Measurements from ENCODE around the gene TOR2A. TPM values are rescaled to one million over a fixed set of nuclear protein-coding genes. Genes with fewer than 3 reads are reported as not detected.

TOR2A gene
- polyA plus RNA-seq, 3 donors = 57.4 to 63.8 (median 60.0) TPM

DNA sequence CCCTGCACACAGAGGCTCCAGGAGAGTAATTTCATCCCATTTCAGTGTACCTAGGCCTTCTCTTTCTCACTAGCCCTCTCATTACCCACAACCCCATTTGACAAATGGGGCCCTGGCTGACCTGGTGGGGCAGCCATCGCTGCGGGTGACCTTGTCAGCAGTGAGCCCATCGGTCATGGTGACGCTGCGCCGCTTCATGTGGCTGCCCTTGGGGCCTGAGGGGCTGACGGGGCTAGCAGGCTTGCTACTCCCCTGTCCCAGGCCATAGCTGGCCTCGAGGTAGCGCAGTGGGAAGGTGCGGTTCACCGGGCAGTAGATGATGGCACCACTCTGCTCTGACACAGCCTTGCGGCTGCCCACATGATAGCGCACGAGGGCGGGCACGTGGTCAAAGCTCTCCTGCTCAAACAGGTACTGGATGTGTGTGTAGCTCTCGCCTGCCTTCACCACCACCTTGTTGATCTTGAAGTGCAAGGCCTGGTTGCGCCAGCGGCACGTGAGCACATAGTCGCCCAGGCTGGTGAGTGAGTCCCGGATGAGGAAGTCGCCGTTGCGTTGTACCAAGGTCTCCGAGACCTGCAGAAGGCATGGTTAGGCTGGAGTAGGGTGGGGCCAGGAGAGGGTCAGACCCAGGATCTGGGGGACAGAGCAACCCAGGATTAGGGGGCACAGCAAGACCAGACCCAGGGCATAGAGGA, 14.1 kb upstream of the TOR2A start:
- no peaks in the 10 kb centered on the region for H3K4me1 Mint-ChIP-seq
- intact Hi-C loops (cut with micrococcal nuclease) = no loop called here
- no peaks in the 10 kb centered on the region for H3K27me3 ChIP-seq (ENCODE audit: control insufficient read depth in 2 of 2, insufficient read depth in 2 of 2, low read length in 2 of 2)
- WGBS (ENCODE audit: insufficient coverage) = 94% methylated on average over 26 of the region's 26 CpGs
- H3K27ac ChIP-seq (ENCODE audit: low read depth in 1 of 2, low read length in 2 of 2) = peak overlapping the region in 1 of 2 donors; percentile 20
- no peaks in the 10 kb centered on the region for H3K27me3 Mint-ChIP-seq (ENCODE audit: low read depth in 3 of 3)
- no peak overlapping the region for H3K4me3 Mint-ChIP-seq
- H3K36me3 Mint-ChIP-seq = peaks cover 76 to 96% of the 10 kb centered on the region in 2 donors
- no peak overlapping the region for H3K4me2 ChIP-seq (replicated peaks; ENCODE audit: extremely low read depth, low read length, poor library complexity, severe bottlenecking)
- peaks cover 37% of the 10 kb centered on the region for H3K79me2 ChIP-seq (ENCODE audit: insufficient read depth, low read length)
- H3K4me3 ChIP-seq (replicated peaks in 1 of 3; ENCODE audit: low read depth in 2 of 3, low read length in 3 of 3) = no peak overlapping the region
- H3K9me3 Mint-ChIP-seq = no peaks in the 10 kb centered on the region
- no peaks in the 10 kb centered on the region for H3K4me1 ChIP-seq (ENCODE audit: control insufficient read depth in 1 of 2, insufficient read depth in 2 of 2, low read length in 2 of 2)
- H3K27ac Mint-ChIP-seq = peak overlapping the region in 4 of 7 donors; percentile 21 to 56 (median 34)
- H3K36me3 ChIP-seq (replicated peaks in 1 of 2; ENCODE audit: control insufficient read depth in 1 of 2, insufficient read depth in 2 of 2, low read length in 2 of 2) = peaks cover 93 to 100% of the 10 kb centered on the region in 2 donors
- no peaks in the 10 kb centered on the region for H3K9me3 ChIP-seq (replicated peaks in 1 of 2; ENCODE audit: control insufficient read depth in 1 of 2, insufficient read depth in 1 of 2, low read length in 2 of 2)
- no peak overlapping the region for H3K9ac ChIP-seq (ENCODE audit: insufficient read depth, low read length, poor library complexity, severe bottlenecking)
- TF ChIP-seq CTCF (IDR thresholded peaks at IDR 0.05) = no peak
- peaks cover 99% of the 10 kb centered on the region for H4K20me1 ChIP-seq (ENCODE audit: insufficient read depth, low read length)
- H2AFZ ChIP-seq (ENCODE audit: insufficient read depth, low read depth, low read length, poor library complexity, severe bottlenecking) = no peak overlapping the region
- DNase-seq = no peak

DNA sequence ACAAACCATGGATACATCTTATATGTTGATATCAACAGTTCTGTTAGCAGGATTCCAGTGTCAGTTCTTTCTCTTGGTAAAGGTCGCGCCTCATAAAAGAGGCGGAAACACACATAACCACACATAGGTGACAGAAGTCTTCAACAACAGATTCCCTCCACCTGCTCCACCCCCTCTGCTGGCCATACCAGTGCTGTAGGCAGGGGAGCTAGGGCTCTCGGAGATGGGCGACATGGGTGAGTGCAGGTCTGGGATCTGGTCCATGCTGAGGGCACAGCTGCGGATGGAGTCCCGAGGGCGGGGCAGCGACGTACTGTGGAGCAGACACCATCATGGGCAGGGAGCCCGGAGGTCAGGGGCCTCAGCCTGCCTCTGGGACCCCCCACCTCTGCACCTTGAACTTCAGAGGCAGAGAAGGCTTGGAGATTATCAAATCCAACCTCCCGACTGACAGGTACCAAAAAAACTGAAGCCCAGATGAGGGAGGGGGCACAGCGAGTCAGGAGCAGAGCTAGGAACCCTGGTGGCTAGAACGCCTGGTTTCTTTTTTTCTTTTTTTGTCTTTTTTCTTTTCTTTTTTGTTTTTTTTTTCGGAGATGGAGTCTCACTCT, 12.0 kb upstream of the TOR2A start:
- peaks cover 98% of the 10 kb centered on the region for H4K20me1 ChIP-seq (ENCODE audit: insufficient read depth, low read length)
- H3K4me1 ChIP-seq (ENCODE audit: control insufficient read depth in 1 of 2, insufficient read depth in 2 of 2, low read length in 2 of 2) = no peaks in the 10 kb centered on the region
- peaks cover 79 to 97% of the 10 kb centered on the region in 2 donors for H3K36me3 Mint-ChIP-seq
- no peaks in the 10 kb centered on the region for H3K27me3 Mint-ChIP-seq (ENCODE audit: low read depth in 3 of 3)
- H3K4me1 Mint-ChIP-seq = no peaks in the 10 kb centered on the region
- no peak for DNase-seq
- H3K4me2 ChIP-seq (replicated peaks; ENCODE audit: extremely low read depth, low read length, poor library complexity, severe bottlenecking) = no peak overlapping the region
- H3K27ac Mint-ChIP-seq = peak overlapping the region in 4 of 7 donors; percentile 32 to 74 (median 64)
- intact Hi-C loops (cut with micrococcal nuclease) = no loop called here
- no peak for TF ChIP-seq CTCF (IDR thresholded peaks at IDR 0.05)
- H3K9me3 Mint-ChIP-seq = no peaks in the 10 kb centered on the region
- H3K27ac ChIP-seq (ENCODE audit: low read depth in 1 of 2, low read length in 2 of 2) = no peak overlapping the region
- H3K4me3 Mint-ChIP-seq = no peak overlapping the region
- H3K36me3 ChIP-seq (replicated peaks in 1 of 2; ENCODE audit: control insufficient read depth in 1 of 2, insufficient read depth in 2 of 2, low read length in 2 of 2) = peaks cover 93 to 99% of the 10 kb centered on the region in 2 donors
- 93% methylated on average over 9 of the region's 15 CpGs for WGBS (ENCODE audit: insufficient coverage)
- H3K27me3 ChIP-seq (ENCODE audit: control insufficient read depth in 2 of 2, insufficient read depth in 2 of 2, low read length in 2 of 2) = no peaks in the 10 kb centered on the region
- no peaks in the 10 kb centered on the region for H3K9me3 ChIP-seq (replicated peaks in 1 of 2; ENCODE audit: control insufficient read depth in 1 of 2, insufficient read depth in 1 of 2, low read length in 2 of 2)
- no peak overlapping the region for H3K4me3 ChIP-seq (replicated peaks in 1 of 3; ENCODE audit: low read depth in 2 of 3, low read length in 3 of 3)
- peaks cover 24% of the 10 kb centered on the region for H3K79me2 ChIP-seq (ENCODE audit: insufficient read depth, low read length)
- H3K9ac ChIP-seq (ENCODE audit: insufficient read depth, low read length, poor library complexity, severe bottlenecking) = no peak overlapping the region
- no peak overlapping the region for H2AFZ ChIP-seq (ENCODE audit: insufficient read depth, low read depth, low read length, poor library complexity, severe bottlenecking)

All from CD14-positive monocyte (primary cell).